OCI-LY1 (cell line): ENCODE data around the gene ARG2.
A peak's percentile ranks its signal among the peaks of the same experiment; 100 is the strongest.

Source experiments
- H2AFZ ChIP-seq: fragments of 200-600 bp; sonication (generic), shearing (Covaris generic); 2 replicates; pipeline ENCODE4 v1.6.0; 2014; ENCODE audit warnings: antibody characterized with exemption, mild to moderate bottlenecking, low read length
- H3F3A ChIP-seq: fragments of 200-600 bp; sonication (generic), shearing (Covaris generic); 2 replicates; pipeline ENCODE4 v1.6.0; 2014; ENCODE audit warnings: mild to moderate bottlenecking, antibody characterized with exemption, low read length, moderate library complexity; ENCODE audit not compliant: insufficient read depth
- H3K27ac ChIP-seq: fragments of 200-600 bp; sonication (generic); 2 replicates; pipeline ENCODE4 v1.5.1; 2014; ENCODE audit warnings: low read length, mixed run types, mild to moderate bottlenecking, low read depth; ENCODE audit not compliant: poor library complexity, severe bottlenecking
- H3K27me3 ChIP-seq: fragments of 200-600 bp; sonication (generic); 2 replicates; pipeline ENCODE4 v1.6.0; 2014; ENCODE audit warnings: antibody characterized with exemption, mild to moderate bottlenecking, low read length, moderate library complexity; ENCODE audit not compliant: insufficient read depth
- H3K36me3 ChIP-seq: fragments of 200-600 bp; sonication (generic); 2 replicates; pipeline ENCODE4 v1.6.1; 2014; ENCODE audit warnings: mild to moderate bottlenecking, antibody characterized with exemption, low read length, moderate library complexity, mixed read lengths; ENCODE audit not compliant: insufficient read depth
- H3K4me1 ChIP-seq: fragments of 200-600 bp; sonication (generic); 2 replicates; pipeline ENCODE4 v1.5.1; 2014; ENCODE audit warnings: mild to moderate bottlenecking, low read length, moderate library complexity; ENCODE audit not compliant: insufficient read depth, severe bottlenecking
- H3K4me2 ChIP-seq: fragments of 200-600 bp; sonication (generic), shearing (Covaris generic); 2 replicates; pipeline ENCODE4 v1.6.1; 2014; ENCODE audit warnings: low read length
- H3K4me3 ChIP-seq: fragments of 200-600 bp; sonication (generic); 2 replicates; pipeline ENCODE4 v1.5.1; 2014; ENCODE audit warnings: low read length, low read depth, mild to moderate bottlenecking, mixed read lengths; ENCODE audit not compliant: poor library complexity, severe bottlenecking
- H3K79me2 ChIP-seq: fragments of 200-600 bp; shearing (Covaris generic); 2 replicates; pipeline ENCODE4 v1.6.1; 2016; ENCODE audit warnings: mixed run types, low read length, mixed read lengths; ENCODE audit not compliant: insufficient read depth
- H3K9ac ChIP-seq: fragments of 200-600 bp; sonication (generic), shearing (Covaris generic); 2 replicates; pipeline ENCODE4 v1.6.1; 2014; ENCODE audit warnings: mild to moderate bottlenecking, low read length, mixed read lengths
- H3K9me2 ChIP-seq: fragments of 200-600 bp; sonication (generic), shearing (Covaris generic); 2 replicates; pipeline ENCODE4 v1.6.1; 2014; ENCODE audit warnings: low read depth, mild to moderate bottlenecking, low read length, mixed read lengths
- H3K9me3 ChIP-seq: fragments of 200-600 bp; shearing (Covaris generic); 2 replicates; pipeline ENCODE4 v1.6.1; 2014; ENCODE audit warnings: low read length, mixed read lengths
- H4K20me1 ChIP-seq: fragments of 200-600 bp; sonication (generic), shearing (Covaris generic); 2 replicates; pipeline ENCODE4 v1.6.0; 2016; ENCODE audit warnings: mild to moderate bottlenecking, low read length; ENCODE audit not compliant: insufficient read depth
- EZH2 ChIP-seq: fragments of 200-600 bp; sonication (generic), shearing (Covaris generic); IDR thresholded peaks from 2 replicates; pipeline ENCODE4 v1.8.0; 2017; ENCODE audit warnings: borderline replicate concordance, mixed run types, mild to moderate bottlenecking, antibody characterized with exemption, low read length, moderate library complexity, mixed read lengths
- TF ChIP-seq, protein P1 (sequence below): fragments of 200-600 bp; sonication (generic), shearing (Covaris generic); IDR thresholded peaks from 2 replicates; pipeline ENCODE4 v1.5.1; 2017; ENCODE audit warnings: mild to moderate bottlenecking, antibody characterized with exemption, low read length, moderate library complexity, mixed read lengths

The ARG2 gene

DNA sequence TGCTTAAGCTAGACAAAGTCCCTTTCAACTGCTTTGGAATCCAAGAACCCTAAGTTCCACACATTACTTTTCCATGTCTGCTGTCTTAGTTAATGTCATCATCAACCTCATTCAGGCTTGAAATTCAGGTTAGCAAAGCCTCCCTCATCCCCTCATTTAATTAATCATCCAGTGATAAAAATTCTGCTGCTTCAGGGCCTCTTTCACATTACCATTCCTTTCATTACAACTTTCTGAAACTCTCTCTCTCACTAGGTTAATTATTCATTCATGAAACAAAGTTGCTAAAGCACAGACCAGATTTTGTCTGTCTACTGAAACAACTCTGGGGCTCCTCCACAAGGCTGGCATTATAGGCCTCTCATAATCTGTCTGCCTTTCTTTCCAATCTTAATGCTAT lies 64.1 kb downstream of the ARG2 start:
- Histone ChIP-seq H3K4me3 (no peak overlapping the region), H3K79me2 (no peaks in the 10 kb centered on the region; the same call in 1 of the 2 replicates), H3K9me2 (no peaks in the 10 kb centered on the region), H3K9me3 (no peaks in the 10 kb centered on the region), H2AFZ (no peak overlapping the region), H3K4me2 (no peak overlapping the region), H4K20me1 (no peaks in the 10 kb centered on the region), H3K4me1 (no peaks in the 10 kb centered on the region), H3K27me3 (no peaks in the 10 kb centered on the region), H3K27ac (no peak overlapping the region), H3K9ac (no peak overlapping the region), H3F3A (no peaks in the 10 kb centered on the region), H3K36me3 (peaks cover 84% of the 10 kb centered on the region)
- TF ChIP-seq EZH2: no peak
- TF ChIP-seq, protein P1, sequence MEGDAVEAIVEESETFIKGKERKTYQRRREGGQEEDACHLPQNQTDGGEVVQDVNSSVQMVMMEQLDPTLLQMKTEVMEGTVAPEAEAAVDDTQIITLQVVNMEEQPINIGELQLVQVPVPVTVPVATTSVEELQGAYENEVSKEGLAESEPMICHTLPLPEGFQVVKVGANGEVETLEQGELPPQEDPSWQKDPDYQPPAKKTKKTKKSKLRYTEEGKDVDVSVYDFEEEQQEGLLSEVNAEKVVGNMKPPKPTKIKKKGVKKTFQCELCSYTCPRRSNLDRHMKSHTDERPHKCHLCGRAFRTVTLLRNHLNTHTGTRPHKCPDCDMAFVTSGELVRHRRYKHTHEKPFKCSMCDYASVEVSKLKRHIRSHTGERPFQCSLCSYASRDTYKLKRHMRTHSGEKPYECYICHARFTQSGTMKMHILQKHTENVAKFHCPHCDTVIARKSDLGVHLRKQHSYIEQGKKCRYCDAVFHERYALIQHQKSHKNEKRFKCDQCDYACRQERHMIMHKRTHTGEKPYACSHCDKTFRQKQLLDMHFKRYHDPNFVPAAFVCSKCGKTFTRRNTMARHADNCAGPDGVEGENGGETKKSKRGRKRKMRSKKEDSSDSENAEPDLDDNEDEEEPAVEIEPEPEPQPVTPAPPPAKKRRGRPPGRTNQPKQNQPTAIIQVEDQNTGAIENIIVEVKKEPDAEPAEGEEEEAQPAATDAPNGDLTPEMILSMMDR: no peak

- Histone ChIP-seq H3K36me3 (peaks cover 82% of the 10 kb centered on the region), H3K27me3 (no peaks in the 10 kb centered on the region), H3K27ac (no peak overlapping the region), H3K4me2 (no peak overlapping the region), H3K79me2 (peaks cover 19% of the 10 kb centered on the region), H3K4me3 (no peak overlapping the region), H3K4me1 (peaks cover 10% of the 10 kb centered on the region), H4K20me1 (no peaks in the 10 kb centered on the region), H2AFZ (no peak overlapping the region), H3K9ac (no peak overlapping the region), H3K9me3 (no peaks in the 10 kb centered on the region), H3F3A (no peaks in the 10 kb centered on the region), H3K9me2 (no peaks in the 10 kb centered on the region)
- no peak for TF ChIP-seq EZH2
- TF ChIP-seq, protein P1: no peak
Observed at GRCh38 chr14:67690011-67690410, 70.3 kb downstream of the ARG2 start.

DNA sequence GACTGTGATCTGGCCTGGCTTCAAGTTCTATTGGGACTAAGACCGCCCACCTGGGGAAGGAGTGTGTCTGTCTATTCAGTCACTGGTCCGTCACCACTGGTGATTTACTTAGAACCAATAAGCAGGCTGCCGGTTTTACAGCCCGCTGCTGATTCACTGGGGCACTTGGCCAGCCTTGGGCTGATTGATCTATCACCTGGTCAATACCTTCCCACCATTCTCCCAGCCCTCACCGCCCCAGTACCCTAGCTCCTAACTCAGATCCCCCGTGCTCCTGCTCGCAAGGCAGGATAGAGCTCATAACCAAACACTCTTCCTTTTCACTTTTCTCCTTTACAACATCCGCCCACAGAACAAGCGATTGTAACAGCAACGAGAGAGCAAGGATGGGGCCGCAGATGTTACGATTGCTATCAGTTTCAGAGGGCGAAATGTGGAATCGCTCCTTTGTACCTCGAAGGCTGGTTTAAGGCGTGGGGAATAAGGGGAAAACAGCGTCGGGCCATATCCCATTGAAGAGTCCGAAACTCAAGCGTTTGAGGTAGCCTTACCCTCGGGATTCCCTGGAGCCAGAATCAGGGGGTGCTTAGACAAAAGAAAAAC lies 75.2 kb downstream of the ARG2 start:
- no peaks in the 10 kb centered on the region for H3K9me2 ChIP-seq
- H3K4me2 ChIP-seq: peak overlapping the region; percentile 73
- TF ChIP-seq, protein P1: no peak
- TF ChIP-seq EZH2: no peak
- no peaks in the 10 kb centered on the region for H3K9me3 ChIP-seq
- peak overlapping the region; percentile 55 for H3K27ac ChIP-seq
- H3K9ac ChIP-seq: peak overlapping the region; percentile 96
- no peaks in the 10 kb centered on the region for H3K27me3 ChIP-seq
- peaks cover 37% of the 10 kb centered on the region for H3K36me3 ChIP-seq
- H3F3A ChIP-seq: no peaks in the 10 kb centered on the region
- peak overlapping the region; percentile 65; the same call in 1 of the 2 replicates for H2AFZ ChIP-seq
- H3K4me3 ChIP-seq: peak overlapping the region; percentile 98
- H4K20me1 ChIP-seq: no peaks in the 10 kb centered on the region
- peaks cover 22% of the 10 kb centered on the region for H3K79me2 ChIP-seq
- peaks cover 10% of the 10 kb centered on the region for H3K4me1 ChIP-seq
